Adipocyte (in vitro differentiated cells): ENCODE measurements around the gene TSHZ3.

ENCODE experiments used
- DNase-seq: peaks from one replicate; pipeline ENCODE4 v3.0.0-alpha.2; 2015; ENCODE audit warnings: low read depth
- H3K27me3 ChIP-seq: replicated peaks from 2 replicates; pipeline ENCODE4 v1.7.0; 2013; ENCODE audit warnings: mild to moderate bottlenecking, low read length, moderate library complexity; ENCODE audit not compliant: control insufficient read depth, insufficient read depth
- H3K36me3 ChIP-seq: 2 replicates; pipeline ENCODE4 v1.7.0; 2013; ENCODE audit warnings: low read length, mild to moderate bottlenecking, moderate library complexity; ENCODE audit not compliant: control insufficient read depth, insufficient read depth, severe bottlenecking
- H3K4me1 ChIP-seq: 2 replicates; pipeline ENCODE4 v1.7.0; 2013; ENCODE audit warnings: mild to moderate bottlenecking, low read length, moderate library complexity; ENCODE audit not compliant: control insufficient read depth, insufficient read depth
- H3K4me3 ChIP-seq: 2 replicates; pipeline ENCODE4 v1.7.0; 2013; ENCODE audit warnings: mild to moderate bottlenecking, low read length, moderate library complexity
- H3K9ac ChIP-seq: 2 replicates; pipeline ENCODE4 v1.7.0; 2013; ENCODE audit warnings: mild to moderate bottlenecking, low read length, moderate library complexity
- H3K9me3 ChIP-seq: 2 replicates; pipeline ENCODE4 v1.7.0; 2013; ENCODE audit warnings: mild to moderate bottlenecking, low read length, moderate library complexity; ENCODE audit not compliant: control insufficient read depth

The TSHZ3 gene

DNA sequence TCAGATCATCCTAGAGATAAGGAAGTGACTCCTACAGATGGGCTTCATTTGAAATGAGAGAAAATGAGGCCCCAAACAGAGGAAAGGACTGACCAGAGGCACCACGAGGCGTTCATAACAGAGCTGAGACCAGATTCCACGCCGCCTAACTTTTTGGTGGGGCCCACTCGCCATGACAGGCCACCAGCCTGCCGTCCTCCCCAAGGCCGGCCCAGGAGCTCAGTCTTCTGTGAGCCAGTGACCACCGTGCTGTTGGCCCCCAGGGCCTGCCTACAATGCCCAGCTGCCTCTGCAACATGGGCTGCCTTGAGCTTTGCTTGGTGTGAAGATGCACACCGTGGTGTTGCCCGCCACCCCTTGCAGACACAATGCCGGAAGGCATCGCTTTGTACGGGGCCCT, 40.5 kb downstream of the TSHZ3 start:
- no peaks in the 10 kb centered on the region for H3K9me3 ChIP-seq
- DNase-seq = no peak

DNA sequence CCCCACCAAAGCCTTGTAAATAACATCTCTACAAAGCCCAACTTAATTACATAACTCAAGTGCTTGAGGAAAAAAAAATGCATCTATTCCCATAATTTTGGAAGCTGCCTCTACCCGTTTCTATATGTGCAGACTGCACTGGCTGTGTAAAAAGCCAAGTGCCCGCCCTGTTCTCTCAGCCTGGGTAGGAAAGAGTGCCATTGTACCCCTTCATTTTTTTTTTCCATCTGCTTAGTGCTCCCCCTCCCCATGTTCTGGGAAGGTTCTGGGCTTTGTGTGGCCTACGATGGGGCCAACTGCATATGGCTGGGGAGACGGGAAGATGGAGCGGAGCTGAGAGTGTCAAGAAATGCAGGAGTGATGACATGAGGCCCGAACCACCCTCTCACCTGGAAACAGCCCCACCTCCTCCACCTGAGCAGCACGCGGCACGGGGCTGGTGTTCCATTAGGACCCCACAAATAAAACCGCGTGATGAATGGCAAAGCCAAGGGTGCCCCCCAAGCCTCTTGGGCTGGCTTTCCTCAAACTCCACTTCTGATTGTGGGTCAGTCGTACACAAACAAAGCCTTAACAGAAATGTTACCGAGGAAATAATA, 42.1 kb downstream of the TSHZ3 start:
- Histone ChIP-seq H3K4me3 (no peak overlapping the region), H3K4me1 (peaks cover 11% of the 10 kb centered on the region), H3K9ac (no peak overlapping the region), H3K9me3 (no peaks in the 10 kb centered on the region), H3K36me3 (no peaks in the 10 kb centered on the region), H3K27me3 (no peaks in the 10 kb centered on the region)
- no peak for DNase-seq

More for the DNA sequence above, 40.5 kb downstream of the TSHZ3 start:
- no peak overlapping the region for H3K4me3 ChIP-seq
- no peak overlapping the region for H3K9ac ChIP-seq
- H3K27me3 ChIP-seq = no peaks in the 10 kb centered on the region
- H3K4me1 ChIP-seq = peaks cover 14% of the 10 kb centered on the region
- no peaks in the 10 kb centered on the region for H3K36me3 ChIP-seq

DNA sequence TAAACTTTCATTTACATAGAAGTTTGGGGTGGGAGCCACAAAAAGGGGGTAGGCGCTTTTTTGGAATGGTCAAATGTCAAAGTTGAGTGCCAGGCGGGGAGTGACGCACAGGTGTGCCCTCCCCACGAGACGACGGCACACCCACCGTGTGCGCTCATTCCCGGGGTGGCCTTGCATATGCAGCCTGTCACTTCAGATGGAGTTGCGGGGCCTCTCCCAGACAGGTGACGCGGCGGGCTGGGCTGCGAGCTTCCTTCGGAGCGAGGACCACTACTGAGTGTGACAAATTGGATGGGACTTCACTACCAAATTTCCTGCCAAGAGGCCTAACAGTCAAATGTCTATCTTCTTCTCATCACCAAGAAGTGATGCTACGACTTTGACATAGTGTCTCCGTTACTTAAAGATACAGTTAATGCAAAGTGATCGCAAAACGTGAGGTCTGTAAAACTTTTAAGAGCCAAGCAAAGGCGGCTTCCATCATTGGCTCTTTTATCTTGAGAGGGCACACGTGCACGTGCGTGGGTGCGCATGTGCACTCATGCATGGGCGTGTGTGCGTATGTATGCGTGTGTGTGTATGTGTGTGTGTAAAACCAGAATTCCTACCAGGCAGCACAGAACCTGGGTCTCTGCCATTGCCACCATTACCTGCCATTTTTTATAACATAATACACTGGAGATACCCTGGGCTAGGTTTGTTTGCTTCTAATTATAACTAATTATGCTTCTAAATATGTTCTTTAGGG, 43.1 kb downstream of the TSHZ3 start:
- Histone ChIP-seq H3K4me3 (no peak overlapping the region), H3K9ac (no peak overlapping the region), H3K9me3 (no peaks in the 10 kb centered on the region), H3K27me3 (no peaks in the 10 kb centered on the region), H3K4me1 (peaks cover 7% of the 10 kb centered on the region), H3K36me3 (no peaks in the 10 kb centered on the region)
- no peak for DNase-seq

DNA sequence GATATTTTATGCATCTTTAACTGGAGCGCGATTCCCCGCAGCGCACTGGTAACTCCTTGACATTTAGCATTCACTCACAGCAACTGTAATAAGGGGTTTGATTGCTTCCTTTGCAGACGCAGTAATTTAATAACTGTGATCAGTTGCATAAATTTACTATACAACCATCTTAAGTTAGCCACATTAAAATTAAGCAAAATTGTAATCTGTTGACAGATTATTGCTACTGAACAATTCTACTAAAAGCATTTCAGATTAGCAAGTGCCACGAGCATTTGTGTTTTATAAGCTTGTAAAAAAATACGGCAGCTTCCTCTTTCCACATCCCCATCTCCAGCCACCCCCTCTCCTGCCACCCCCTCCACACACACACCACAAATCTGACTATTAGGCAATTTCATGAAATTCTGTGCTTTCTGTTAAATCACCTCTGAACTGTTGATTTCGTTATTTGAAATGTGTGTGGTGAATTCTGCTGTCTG, 44.4 kb downstream of the TSHZ3 start:
- no peak overlapping the region for H3K4me3 ChIP-seq
- DNase-seq = no peak
- no peaks in the 10 kb centered on the region for H3K9me3 ChIP-seq
- H3K9ac ChIP-seq = no peak overlapping the region
- H3K27me3 ChIP-seq = no peaks in the 10 kb centered on the region
- H3K4me1 ChIP-seq = peaks cover 7% of the 10 kb centered on the region
- no peaks in the 10 kb centered on the region for H3K36me3 ChIP-seq

DNA sequence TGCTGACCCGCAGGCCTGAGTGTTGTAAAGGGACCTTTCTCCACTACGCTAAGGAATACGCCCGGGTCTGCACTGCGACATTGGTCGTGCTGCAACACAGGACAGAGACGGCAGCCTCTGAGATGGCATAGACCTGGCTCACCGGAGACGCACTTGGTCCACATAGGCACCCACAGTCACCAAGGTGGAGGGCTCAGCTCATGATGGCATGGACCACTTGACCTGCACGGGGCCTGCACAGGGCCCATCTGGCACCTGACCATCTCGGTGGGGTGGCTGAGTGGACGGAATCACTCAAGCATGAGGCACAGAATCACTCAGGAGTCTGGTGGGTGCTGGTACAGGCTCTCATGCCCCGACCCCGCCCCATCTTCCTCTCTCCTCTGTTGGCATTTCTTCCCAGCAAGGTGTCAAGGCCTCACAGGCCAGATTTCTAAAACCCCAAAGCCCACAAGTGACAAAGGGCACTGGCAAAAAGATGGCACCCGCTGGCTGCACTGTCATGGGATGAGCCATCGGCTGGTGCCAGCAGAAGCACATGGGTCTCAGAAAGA, 45.9 kb downstream of the TSHZ3 start:
- H3K9ac ChIP-seq = no peak overlapping the region
- peaks cover 7% of the 10 kb centered on the region for H3K4me1 ChIP-seq
- H3K4me3 ChIP-seq = no peak overlapping the region
- no peaks in the 10 kb centered on the region for H3K36me3 ChIP-seq
- no peak for DNase-seq
- H3K9me3 ChIP-seq = no peaks in the 10 kb centered on the region
- no peaks in the 10 kb centered on the region for H3K27me3 ChIP-seq

DNA sequence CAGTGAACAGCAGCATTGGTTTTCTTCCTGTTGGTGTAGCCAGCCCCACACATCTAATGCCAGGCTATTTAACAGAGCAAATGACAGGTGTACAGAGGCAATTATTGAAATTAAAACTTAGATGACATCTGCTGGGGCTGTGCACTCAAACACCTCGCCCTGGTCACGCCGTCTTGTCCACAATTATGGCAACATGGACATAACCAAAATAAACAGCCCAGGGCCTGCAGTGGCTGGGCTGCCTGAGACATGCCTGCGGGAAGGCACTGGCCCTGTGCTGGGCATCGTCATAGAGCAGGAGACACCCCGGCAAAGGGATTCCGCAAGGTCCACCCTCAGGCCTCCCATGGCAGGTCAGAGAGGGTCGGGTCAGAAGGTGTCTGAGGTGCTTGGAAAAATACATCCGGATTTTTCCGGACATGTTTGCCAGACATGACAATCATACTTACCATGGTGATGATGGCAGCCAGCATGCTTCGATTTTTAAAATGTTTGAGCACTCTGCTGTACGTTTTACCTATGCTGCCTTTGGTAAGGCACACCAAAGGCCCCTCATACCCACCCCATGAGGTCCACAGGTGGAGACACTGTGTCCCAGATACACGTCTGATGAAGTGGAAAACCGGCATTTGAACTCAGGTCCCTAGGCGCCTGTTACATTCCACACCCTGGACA, 47.8 kb downstream of the TSHZ3 start:
- no peak for DNase-seq
- H3K27me3 ChIP-seq = no peaks in the 10 kb centered on the region
- H3K4me3 ChIP-seq = no peak overlapping the region
- no peaks in the 10 kb centered on the region for H3K9me3 ChIP-seq
- H3K9ac ChIP-seq = no peak overlapping the region
- no peaks in the 10 kb centered on the region for H3K36me3 ChIP-seq
- peaks cover 14% of the 10 kb centered on the region for H3K4me1 ChIP-seq

DNA sequence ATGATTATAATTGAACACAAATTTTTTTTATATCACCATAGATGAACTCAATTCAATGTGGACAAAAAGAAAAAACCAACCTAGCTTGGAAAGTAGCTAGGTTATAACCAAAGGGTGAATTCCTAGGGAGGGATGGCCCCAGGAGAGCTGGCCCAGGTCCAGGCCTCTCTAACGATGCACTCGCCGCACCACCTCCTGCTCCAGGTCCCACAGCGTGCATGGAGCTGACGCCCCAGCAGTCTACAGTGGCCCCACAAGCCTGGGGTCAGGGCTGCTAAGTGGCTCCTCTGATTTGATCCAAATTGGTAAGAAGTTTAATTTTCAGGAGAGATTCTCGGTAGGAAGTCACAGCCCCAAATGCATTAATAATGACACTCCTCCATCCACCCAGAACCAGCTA, 48.8 kb downstream of the TSHZ3 start:
- peaks cover under 1% of the 10 kb centered on the region for H3K36me3 ChIP-seq
- no peaks in the 10 kb centered on the region for H3K9me3 ChIP-seq
- no peaks in the 10 kb centered on the region for H3K27me3 ChIP-seq
- H3K4me3 ChIP-seq = no peak overlapping the region
- H3K9ac ChIP-seq = no peak overlapping the region
- no peak for DNase-seq
- peaks cover 14% of the 10 kb centered on the region for H3K4me1 ChIP-seq

DNA sequence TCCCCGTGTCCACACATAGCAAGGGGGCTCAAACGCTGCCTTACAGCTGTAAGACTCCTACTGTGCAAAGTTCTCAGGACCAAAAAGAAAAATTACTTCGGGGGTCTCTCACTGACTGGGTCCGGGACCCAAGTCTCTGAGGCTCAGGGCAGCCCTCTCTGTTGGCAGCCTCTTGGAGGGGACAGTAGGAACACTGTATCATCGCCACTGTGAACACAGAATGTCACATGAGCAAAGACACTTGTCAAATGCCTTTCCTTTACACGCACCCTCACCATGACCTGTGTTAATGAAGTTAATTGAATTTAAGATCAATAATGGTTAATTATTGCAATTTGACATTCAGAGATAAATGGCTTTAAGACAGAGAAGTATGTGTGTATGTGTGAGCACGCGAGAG, 49.6 kb downstream of the TSHZ3 start:
- Histone ChIP-seq H3K36me3 (peaks cover 3% of the 10 kb centered on the region), H3K9ac (no peak overlapping the region), H3K4me1 (peaks cover 7% of the 10 kb centered on the region), H3K4me3 (no peak overlapping the region), H3K9me3 (no peaks in the 10 kb centered on the region), H3K27me3 (no peaks in the 10 kb centered on the region)
- no peak for DNase-seq

DNA sequence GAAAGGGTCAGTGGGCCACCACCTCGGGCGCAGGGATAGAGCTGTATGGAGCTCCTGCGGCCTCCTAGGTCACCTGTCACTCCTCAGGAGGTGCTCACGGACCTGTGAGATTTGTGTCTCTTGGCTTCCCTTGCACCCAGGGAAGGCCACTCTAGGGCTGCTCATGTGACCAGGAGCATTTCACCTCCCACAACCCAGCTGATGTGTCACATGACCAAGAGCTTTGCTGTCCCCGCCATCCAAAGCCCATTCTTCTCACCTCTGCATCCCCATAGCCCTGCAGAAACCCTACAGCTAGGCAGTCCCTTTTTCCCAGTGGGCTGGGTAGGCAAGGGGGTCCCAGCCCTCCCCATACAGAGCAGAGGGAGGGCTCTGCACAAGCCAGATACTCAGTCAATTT, 51.2 kb downstream of the TSHZ3 start:
- peaks cover 7% of the 10 kb centered on the region for H3K4me1 ChIP-seq
- DNase-seq = no peak
- no peaks in the 10 kb centered on the region for H3K9me3 ChIP-seq
- H3K27me3 ChIP-seq = no peaks in the 10 kb centered on the region
- no peak overlapping the region for H3K4me3 ChIP-seq
- H3K36me3 ChIP-seq = peaks cover 3% of the 10 kb centered on the region
- H3K9ac ChIP-seq = no peak overlapping the region

DNA sequence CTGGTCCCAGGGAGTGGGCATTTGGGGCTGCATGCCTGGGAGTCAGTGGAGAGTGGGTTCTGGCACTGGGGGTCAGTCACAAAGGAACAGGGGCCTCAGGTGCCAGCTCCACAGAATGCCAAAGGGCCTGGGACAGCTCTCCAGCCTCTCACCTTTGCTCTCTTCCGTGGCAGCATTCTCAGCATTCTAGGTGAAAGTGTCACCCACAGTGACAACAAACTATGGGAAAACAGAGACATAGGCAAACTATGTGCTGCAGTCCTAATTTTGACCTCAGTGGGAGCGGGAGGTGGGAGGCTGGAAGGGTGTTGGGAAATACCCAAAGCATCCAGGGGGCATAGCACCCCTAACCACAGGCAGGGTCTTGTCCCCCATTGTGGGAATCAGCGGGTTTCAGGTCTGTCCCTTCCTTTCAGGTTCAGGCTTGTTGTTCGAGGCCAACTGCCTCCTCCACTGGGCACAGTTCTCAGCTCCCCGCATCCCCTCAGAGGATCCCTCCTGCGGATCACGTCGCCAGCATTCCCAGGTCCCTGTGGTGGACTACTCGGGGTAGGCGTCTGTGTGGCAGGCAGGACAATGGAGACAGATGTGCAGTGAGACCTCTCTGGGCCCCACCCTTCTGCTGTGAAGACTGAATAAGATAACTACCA, 52.4 kb downstream of the TSHZ3 start:
- H3K4me3 ChIP-seq = no peak overlapping the region
- no peak for DNase-seq
- no peaks in the 10 kb centered on the region for H3K9me3 ChIP-seq
- no peak overlapping the region for H3K9ac ChIP-seq
- peaks cover 3% of the 10 kb centered on the region for H3K36me3 ChIP-seq
- no peaks in the 10 kb centered on the region for H3K27me3 ChIP-seq
- peaks cover 7% of the 10 kb centered on the region for H3K4me1 ChIP-seq

DNA sequence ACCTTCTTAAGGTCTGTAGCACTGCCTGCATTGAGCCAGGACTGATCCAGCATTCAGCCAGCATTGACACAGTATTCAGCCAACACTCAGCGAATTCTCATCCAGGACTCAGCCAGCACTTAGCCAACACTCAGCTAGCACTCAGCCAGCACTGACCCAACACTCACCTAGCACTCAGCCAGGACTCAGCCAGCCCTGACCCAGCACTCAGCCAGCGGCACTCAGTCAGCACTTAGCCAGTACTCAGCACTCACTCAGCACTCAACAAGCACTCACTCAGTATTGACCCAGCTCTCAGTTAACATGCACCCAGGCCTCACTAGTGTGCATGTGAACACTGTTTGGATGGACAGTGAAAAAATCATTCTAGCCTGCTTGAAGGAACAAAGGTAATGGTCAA, 55.0 kb downstream of the TSHZ3 start:
- H3K9me3 ChIP-seq = no peaks in the 10 kb centered on the region
- H3K4me3 ChIP-seq = no peak overlapping the region
- DNase-seq = no peak
- no peaks in the 10 kb centered on the region for H3K27me3 ChIP-seq
- H3K4me1 ChIP-seq = peaks cover 7% of the 10 kb centered on the region
- H3K9ac ChIP-seq = no peak overlapping the region
- H3K36me3 ChIP-seq = peaks cover 3% of the 10 kb centered on the region
